NCI-H2196 (cell line): ENCODE results near the gene SLC17A6.

Experiments
- DNase-seq: peaks from one replicate; lab custom pipeline; 2025; ENCODE audit not compliant: unreplicated experiment; lab: John Stamatoyannopoulos, UW

Gene SLC17A6

GRCh38 chr11:22389526-22390282, 51.5 kb downstream of the SLC17A6 start:
- DNase-seq: no peak

- no peak for DNase-seq
Measured at GRCh38 chr11:22390283-22390655, 52.1 kb downstream of the SLC17A6 start.

GRCh38 chr11:22392561-22392960, 54.4 kb downstream of the SLC17A6 start:
- DNase-seq: no peak

- DNase-seq: no peak
Measured at GRCh38 chr11:22405377-22405776, 67.2 kb downstream of the SLC17A6 start.

GRCh38 chr11:22407267-22407666, 69.1 kb downstream of the SLC17A6 start:
- DNase-seq: no peak

- DNase-seq: no peak
Measured at GRCh38 chr11:22407921-22408320, 69.7 kb downstream of the SLC17A6 start.

GRCh38 chr11:22415476-22415875, 77.3 kb downstream of the SLC17A6 start:
- no peak for DNase-seq

GRCh38 chr11:22416462-22416861, 78.3 kb downstream of the SLC17A6 start:
- DNase-seq: no peak

GRCh38 chr11:22426915-22427314, 88.7 kb downstream of the SLC17A6 start:
- no peak for DNase-seq
